ENCODE measurements around the gene PRM1.
A peak's percentile ranks its signal among the peaks of the same experiment; 100 is the strongest.

PRM1 gene

GRCh38 chr16:11253995-11254912 is 26.9 kb downstream of the PRM1 start:
- no peak for DNase-seq (ENCODE audit: low read depth)

DNA sequence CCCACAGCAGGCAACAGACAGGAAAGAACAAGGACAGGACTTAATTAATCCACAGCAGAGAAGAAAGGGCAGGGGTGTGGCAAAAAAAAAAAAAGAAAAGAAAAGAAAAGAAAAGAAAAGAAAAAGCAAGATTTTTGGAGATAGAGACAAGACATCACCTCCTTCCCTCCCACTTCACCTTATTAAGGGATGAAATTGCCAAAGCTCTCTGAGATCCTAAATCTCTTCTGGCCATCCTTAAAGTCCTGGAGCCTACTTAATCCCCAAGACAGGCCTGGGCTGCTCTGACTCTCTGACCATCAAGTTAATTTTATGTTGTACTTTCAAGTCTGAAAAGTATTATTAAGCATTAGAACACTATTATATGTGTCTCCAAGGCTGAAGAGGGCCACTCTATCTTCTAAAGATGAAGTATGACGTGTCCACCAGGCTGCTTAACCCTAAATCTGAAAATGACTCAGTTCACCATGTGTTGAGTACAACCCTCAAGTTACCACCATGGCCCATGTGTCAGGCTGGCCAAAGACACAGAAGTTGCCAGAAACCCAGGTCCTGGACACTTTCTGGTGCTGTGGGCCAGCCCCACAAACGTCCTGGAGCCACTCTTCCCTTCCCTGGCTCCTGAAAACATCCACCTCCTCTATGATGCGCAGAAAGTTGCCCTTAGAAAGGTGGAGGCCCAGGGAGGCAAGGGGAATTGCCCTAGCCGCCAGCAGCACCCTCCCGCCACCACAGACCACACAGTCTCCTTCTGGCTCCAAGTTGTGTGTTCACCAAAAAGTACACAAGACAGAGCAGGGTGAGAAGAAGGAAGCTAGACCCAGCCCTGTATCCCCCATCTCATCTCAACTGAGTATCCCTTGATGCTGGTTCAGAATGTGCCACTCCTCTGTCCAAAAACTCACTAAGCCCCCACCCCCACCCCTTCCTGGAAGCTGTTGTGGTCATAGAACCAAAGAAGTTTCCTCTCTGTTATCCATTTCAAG is 27.8 kb downstream of the PRM1 start:
- DNase-seq (ENCODE audit: low read depth), result no peak

DNA sequence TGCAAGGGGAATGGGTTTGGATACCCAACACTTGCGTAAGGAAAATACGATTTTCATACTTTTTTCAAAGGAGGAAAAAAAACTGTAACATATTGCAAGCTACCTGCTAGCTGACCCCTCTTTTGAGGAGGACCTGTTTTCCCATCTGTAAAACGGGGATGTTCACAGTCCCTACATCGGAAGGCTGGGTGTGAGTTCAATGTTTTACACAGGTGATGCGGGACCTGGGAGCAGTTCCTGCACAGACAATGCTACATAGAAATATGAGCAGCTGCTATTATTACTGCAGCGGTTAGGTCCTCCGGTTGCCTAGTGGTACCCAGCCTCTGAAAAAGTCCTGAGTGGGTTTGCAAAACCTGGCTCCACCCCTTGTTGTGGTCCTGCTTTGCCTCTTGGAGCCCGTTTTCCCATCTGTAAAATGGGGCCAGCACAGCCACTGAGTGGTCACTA is 28.6 kb downstream of the PRM1 start:
- DNase-seq (ENCODE audit: low read depth), result no peak

DNA sequence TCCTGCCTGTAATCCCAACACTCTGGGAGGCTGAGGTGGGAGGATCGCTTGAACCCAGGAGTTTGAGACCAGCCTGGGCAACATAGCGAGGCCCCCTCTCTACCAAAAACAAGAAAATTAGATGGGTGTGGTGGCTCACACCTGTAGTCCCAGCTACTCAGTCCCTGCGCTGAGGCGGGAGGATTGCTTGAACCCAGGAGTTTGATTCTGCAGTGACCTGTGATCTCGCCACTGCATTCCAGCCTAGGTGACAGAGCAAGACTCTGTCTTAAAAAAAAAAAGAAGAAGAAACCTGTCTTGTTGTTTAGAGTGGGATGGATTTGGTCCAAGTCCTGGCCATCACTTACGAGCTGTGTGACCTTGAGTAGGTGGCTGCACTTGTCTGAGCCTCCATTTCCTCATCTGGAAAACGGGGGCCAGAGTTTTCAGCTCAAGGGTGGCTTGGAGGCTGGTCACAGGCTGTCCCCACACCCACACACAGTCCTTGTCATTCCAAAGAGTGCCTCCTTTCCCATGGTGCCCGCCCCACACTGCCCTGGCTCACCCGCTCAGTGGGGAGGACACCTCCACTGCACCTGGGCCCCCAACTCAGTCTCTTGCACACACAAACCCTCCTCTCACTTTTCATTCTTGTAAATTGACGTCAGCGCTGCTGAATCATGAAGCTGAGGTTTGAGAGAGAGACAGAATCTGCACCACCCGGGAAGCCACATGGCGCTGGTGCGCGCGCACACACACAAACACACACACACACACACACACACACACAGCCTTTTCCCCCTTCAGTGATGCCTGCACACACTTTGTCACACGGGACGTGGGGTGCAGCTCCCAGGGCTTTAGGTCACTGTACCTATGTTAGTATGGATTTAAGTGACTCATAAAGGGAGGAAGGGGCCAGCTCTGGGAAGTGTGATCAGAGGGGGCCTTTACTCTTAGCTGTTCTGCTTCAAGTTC is 29.3 kb downstream of the PRM1 start:
- DNase-seq (ENCODE audit: low read depth), result peak; percentile 80

GRCh38 chr16:11250786-11251524 is 30.2 kb downstream of the PRM1 start:
- DNase-seq (ENCODE audit: low read depth), result no peak

DNA sequence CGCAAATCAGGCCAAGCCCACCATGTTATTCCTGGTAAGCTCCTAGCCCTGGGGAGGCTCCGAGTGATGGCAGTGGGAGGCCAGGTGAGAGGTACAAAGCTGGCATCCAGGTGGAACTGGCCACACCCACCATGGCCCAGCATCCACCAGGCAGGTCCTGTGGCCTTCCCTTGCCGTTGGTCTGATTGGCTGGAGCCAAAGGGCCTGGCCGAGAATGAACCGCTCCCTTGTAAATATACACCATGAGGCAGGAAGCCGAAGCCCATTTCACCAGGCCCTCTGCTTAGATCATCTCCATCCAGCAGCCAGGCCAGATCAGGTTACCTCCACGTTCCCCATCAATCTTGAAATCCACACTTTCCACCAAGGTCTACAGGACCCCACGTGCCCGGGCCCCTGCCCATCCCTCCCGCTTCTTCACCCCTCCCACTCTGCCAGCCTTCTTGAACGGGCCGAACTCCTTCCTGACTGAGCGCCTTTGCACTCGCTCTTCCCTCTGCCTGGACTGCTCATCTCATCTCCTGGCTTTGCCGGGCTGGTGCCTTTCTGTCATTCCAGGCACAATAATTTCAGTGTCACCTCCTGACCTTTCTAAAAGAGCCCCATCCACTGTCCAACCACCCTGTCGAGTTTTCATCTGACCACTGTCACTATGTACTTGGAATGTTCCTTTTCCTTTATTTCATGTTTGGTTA is 30.9 kb downstream of the PRM1 start:
- DNase-seq (ENCODE audit: low read depth), result no peak

DNA sequence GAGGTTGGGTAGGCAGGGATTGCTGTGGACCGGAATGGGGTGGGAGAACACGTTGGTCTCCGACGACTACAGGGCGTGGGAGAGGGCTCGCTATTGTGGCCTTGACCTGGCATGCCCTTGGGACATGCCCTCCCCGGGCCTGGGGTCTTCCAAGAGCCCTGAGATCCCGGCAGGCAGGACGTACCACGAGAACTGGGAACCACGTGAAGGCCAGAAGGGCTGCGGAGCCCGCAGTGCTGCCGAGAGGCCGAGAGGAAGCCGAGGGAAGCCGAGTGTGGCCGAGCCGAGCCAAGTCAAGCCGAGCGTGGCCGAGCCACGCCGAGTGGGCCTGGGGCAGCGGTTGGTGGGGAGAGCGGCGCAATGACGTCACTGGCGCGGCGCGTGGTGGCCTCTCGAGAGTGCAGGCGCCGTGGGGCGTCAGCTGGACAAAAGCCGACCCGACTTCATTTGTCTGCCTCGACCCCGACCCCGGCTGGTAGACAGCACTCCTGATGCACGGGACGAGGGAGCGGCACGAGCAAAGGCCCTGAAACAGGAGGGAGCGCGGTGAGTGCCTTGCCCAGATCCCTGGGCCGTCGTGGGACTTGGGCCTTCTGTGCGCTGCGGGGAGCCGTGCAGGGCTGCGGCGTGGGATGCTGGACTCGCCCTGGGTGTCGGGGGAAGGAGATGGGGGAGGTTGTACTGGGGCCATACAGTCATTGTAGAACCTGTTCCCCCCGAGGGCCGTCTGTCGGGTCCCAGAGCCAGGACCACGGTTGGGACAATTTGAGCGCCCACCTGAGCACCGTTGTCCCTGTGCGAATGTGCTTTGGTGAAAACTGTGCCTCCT is 31.7 kb downstream of the PRM1 start:
- no peak for DNase-seq (ENCODE audit: low read depth)

DNA sequence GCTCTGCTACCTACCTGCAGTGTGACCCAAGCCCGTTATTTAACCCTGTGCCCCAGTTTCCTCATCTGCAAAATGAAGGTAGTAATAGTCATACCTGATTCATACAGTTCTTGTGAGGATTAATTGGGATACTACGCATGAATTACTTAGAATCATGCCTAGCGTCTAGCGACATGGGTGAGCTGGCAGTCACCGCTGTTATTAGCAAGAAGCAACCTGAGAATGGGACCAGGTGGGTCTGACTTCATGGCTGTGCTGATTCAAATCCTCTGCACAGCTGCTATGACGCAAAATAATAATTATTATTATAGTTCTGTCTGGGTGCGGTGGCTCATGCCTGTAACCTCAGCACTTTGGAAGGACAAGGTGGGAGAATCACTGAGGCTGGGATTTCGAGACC is 33.0 kb downstream of the PRM1 start:
- no peak for DNase-seq (ENCODE audit: low read depth)

GRCh38 chr16:11245988-11246387 is 35.1 kb downstream of the PRM1 start:
- no peak for DNase-seq (ENCODE audit: low read depth)

DNA sequence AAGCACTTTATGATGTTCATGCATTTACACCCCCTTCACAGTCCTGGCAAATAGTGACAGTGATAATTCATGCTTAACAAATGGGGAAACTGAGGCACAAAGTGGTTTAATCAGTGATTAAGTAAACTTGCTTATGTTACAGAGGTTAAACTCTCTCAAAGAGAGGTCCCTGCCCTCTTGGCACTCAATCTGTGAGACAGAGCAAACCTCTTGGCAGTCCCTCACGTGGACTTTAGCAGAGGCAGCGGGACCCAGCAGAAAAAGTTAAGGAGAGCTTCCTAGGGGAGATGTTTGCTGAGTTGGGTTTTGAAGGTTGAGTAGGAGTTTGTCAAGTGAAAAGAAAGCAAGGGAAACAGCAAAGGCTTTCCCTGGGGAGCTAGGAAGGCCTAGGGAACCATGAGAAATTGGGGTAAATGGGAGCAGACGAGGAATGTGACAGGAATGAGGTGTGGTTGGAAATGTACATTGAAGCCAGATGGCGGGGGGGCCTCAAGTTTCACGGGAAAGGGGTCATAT is 35.9 kb downstream of the PRM1 start:
- no peak for DNase-seq (ENCODE audit: low read depth)

- DNase-seq (ENCODE audit: low read depth), result no peak
Observed at GRCh38 chr16:11242658-11243057, 38.5 kb downstream of the PRM1 start.

DNA sequence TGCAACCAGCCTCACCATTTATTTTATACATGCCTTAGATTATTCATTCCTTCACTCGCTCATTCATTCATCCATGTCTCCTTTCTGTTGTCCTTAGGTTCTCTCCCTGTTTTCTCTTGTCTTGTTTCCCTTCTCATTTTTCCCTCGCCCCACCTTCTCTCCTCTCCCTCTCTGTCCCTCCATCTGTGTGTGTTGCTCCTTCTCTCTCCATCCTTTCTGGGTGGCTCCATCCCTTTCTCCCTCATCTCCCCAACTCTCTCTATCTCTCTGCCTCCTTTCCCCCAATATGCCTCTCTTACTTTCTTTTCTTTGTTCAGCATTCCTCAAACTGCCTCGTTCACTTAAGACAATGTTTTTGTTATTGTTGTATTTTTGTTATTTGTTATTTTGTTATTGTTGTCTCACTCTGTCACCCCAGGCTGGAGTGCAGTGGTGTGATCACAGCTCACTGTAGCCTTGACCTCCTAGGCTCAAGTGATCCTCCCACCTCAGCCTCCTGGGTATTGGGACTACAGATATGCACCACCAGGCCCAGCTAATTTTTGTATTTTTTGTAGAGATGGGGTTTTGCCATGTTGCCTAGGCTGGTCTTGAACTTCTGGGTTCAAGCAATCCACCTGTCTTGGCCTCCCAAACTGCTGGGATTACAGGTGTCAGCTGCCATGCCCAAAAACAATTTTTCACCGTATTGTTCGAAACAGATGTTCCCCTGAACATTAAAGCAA is 39.5 kb downstream of the PRM1 start:
- DNase-seq (ENCODE audit: low read depth), result no peak

DNA sequence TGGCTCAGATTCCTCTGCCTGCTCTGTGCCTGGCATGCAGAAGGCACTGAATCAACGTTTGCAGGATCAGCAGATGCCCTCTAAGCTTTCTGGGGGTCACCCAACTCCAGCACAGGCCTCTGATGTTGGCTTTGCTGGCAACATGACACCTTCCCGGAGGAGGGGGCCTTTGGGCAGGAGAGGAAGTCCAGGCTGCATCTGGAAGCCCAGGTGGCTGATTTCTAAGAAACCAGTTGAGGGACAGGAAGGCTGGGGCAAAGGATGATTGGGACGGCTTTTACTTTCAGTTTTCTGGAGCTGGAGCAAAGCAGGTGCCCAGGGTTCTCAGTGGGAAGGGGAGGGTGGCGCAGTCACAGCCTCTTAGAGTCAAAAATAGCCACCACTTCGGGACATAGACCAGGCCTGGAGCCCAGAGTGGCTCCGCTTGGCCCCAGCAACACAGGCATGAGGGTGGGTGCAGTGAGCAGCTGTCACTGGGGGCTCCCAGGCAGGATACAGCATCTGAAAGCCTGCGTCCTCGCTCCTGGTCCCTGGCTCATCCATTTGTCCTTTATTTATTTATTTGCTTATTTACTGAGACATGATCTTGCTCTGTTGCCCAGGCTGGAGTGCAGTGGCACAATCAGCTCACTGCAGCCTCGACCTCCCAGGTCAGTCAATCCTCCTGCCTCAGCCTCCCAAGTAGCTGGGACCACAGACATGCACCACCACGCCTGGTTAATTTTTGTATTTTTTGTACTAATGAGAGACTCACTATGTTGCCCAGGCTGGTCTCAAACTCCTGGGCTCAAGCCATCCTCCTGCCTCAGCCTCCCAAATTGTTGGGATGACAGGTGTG is 40.3 kb downstream of the PRM1 start:
- DNase-seq (ENCODE audit: low read depth), result no peak

DNA sequence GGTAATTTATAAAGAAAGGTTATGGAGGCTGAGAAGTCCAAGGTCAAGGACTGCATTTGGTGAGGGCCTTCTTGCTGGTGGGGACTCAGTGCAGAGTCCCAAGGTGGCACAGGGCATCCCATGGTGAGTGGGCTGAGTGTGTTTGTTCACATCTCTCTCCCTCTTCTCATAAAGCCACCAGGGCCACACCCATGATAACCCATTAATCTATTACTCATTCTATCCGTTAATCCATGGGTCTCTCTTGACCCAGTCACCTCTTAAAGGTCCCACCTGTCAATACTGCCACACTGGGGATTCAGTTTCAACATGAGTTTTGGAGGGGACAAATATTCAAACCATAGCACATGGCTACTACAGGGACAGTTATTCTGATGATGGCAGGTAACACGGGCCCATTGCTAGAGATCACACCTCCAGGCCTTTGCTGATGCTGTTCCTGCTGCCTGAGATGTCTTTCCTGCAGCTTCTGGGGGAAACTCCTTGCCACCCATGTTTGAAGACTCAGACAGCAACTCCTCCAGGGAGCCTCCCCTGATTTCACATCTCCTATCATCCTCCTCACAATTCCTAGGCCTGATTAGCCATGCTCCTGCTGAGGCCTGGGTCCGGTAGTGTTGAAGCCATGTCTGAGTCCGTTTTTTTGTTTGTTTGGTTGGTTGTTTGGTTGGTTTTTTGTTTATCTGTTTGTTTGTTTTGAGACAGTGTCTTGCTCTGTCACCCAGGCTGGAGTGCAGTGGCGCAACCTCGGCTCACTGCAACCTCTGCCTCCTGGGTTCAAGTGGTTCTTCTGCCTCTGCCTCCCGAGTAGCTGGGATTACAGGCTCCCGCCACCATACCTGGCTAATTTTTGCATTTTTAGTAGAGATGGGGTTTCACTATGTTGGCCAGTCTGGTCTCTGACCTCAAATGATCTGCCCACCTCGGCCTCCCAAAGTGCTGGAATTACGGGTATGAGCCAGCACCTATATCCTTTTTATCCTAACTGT is 41.2 kb downstream of the PRM1 start:
- no peak for DNase-seq (ENCODE audit: low read depth)

GRCh38 chr16:11238272-11239202 is 42.6 kb downstream of the PRM1 start:
- no peak for DNase-seq (ENCODE audit: low read depth)
